ENCODE measurements around the gene DDR1.

DDR1 gene

DNA sequence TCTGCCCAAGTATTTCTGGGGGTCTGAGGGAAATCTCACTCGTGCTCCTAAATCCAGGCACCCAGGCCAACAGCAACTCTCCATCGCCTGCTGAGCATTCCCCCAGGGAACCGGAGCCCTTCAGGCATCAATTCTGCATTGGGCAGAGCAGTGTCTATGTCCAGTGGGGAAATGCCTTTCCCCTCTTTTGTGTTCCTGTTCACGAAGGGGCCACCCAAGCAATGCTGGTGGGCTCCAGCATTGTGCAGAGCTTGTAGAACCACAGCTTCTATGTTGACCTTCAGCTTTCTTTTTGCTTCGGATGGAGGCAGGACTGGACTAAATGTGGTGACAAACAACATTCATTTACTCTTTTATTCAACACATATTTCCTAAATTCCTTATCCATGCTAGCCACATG is 27.2 kb upstream of the DDR1 start:
- TF ChIP-seq, protein P1, sequence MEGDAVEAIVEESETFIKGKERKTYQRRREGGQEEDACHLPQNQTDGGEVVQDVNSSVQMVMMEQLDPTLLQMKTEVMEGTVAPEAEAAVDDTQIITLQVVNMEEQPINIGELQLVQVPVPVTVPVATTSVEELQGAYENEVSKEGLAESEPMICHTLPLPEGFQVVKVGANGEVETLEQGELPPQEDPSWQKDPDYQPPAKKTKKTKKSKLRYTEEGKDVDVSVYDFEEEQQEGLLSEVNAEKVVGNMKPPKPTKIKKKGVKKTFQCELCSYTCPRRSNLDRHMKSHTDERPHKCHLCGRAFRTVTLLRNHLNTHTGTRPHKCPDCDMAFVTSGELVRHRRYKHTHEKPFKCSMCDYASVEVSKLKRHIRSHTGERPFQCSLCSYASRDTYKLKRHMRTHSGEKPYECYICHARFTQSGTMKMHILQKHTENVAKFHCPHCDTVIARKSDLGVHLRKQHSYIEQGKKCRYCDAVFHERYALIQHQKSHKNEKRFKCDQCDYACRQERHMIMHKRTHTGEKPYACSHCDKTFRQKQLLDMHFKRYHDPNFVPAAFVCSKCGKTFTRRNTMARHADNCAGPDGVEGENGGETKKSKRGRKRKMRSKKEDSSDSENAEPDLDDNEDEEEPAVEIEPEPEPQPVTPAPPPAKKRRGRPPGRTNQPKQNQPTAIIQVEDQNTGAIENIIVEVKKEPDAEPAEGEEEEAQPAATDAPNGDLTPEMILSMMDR (IDR thresholded peaks at IDR 0.05) = no peak

DNA sequence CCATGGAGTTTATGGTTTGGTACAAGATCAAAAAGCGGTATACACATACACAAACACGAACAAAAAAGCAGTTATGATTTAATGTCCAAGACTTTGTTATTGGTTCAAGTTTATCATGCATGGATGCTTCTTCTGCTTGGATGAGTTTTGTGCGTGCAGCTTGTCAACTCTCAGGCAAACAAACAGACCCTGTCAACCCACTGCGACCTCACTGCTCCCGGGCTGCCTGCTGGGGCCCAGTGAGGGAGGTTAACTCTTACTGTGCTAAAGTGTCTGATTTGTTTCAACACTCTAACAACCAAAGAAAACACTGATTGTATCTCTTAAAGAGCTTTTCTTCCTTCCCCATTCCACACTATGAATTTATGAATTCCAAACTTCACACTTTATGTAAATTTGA is 26.8 kb upstream of the DDR1 start:
- TF ChIP-seq, protein P1 (IDR thresholded peaks at IDR 0.05) = no peak

DNA sequence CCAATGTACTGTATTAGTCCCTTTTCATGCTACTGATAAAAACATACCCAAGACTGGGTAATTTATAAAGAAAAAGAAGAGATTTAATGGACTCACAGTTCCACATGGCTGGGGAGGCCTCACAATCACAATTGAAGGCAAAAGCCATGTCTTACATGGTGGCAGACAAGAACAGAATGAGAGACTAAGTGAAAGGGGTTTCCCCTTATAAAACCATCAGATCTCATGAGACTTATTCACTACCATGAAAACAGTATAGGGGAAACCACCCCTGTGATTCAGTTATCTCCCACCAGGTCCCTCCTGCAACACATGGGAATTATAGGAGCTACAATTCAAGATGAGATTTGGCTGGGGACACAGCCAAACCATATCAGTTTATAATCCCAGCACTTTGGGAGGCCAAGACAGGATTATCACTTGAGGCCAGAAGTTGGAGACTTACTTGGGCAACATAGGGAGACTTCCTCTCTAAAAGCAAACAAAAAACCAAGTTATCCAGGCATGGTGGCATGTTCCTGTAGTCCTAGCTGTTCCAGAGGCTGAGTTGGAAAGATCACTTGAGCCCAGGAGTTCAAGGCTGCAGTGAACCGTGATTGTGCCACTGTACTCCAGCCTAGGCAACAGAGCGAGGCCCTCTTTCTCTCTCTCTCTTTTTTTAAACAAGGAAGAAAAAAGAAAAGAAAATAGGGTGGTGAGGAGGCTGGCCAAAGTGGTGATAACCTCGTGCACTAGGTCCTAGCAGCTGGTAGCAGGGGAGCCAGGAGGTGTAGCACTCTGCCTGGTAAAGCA is 22.9 kb upstream of the DDR1 start:
- TF ChIP-seq, protein P1 (IDR thresholded peaks at IDR 0.05) = no peak

DNA sequence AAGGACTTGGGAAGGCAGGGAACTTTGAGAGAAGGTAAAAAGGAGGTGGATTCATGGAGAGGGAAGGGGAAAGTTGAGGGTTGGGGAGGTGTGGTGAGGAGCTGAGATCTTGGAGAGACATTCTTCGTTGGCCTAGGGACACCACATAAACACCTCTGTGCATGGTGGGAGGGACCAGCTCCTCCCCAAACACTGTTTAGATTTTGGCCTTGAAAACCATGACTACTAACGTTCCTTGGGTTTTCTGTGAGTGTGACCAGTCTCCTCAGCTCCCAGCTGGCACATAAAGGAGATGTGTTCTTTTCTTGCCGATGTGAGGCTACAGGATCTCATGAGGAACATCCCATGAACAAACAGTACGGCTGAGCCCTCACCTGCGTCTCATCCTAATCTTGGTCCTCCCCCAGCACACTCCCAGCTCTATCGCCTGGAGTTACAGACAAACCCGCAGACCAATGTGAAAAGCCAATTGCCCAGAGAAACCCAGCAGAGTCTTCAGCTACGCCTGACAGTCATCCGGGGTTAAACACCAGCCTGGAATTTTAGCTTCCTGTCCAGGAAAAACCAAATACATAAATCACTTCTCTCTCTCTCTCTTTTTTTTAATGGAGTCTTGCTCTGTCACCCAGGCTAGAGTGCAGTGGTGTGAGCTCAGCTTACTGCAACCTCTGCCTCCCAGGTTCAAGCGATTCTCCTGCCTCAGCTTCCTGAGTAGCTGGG is 22.0 kb upstream of the DDR1 start:
- TF ChIP-seq, protein P1 (IDR thresholded peaks at IDR 0.05) = no peak

GRCh38 chr6:30864325-30864724 is 20.0 kb upstream of the DDR1 start:
- TF ChIP-seq, protein P1 (IDR thresholded peaks at IDR 0.05) = no peak

DNA sequence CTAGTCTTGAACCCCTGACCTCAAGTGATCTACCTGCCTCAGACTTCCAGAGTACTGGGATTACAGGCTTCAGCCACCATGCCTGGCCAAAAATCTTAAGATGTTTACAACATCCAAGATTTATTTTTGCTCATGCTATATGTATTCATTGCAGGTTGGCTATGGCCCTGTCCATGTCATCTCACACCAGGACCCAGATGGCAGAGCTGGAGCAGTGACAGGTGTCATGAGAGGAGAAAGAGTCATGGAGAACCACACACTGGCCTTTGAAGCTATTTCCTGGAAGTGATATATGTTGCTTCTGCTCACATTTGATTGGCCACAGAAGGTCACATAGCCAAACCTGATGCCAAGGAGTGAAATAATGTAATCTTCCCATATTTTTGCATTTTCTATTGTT is 13.8 kb upstream of the DDR1 start:
- TF ChIP-seq, protein P1 (IDR thresholded peaks at IDR 0.05) = no peak

DNA sequence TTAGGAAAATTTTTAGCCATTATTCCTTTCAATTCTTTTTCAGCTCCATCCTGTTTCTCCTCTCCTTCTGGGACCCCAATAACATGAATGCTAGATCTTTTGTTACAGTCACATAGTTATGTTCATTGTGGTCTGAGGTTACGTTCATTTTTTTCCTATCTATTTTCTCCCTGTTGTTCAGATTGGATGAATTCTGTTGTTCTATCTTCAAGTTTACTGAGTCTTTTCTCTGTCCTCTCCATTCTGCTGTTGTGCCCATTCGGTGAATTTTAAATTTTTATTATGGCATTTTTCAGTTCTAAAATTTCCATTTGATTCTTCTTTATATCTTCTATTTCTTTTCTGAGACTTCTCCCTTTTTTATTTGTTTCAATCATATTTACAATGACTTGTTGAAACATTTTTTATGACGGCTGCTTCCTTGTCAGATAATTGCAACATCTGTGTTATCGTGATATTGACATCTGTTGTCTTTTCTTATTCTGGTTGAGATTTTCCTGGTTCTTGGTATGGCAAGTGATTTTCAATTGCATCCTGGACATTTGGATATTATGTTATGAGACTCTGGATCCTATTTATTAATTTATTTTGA is 12.6 kb upstream of the DDR1 start:
- TF ChIP-seq, protein P1 (IDR thresholded peaks at IDR 0.05) = no peak
